Left lung (tissue), 10 donors: Measurements from ENCODE around the gene ANXA5. TPM values are rescaled to one million over a fixed set of nuclear protein-coding genes. Genes with fewer than 3 reads are reported as not detected.

Experiments used
- ATAC-seq: fragments of 200-7000 bp; cut with Tn5 transposase; one replicate; pipeline ENCODE4 v1.9.1; 2020; ENCODE audit warnings: moderate library complexity
- DNase-seq, 4 donors: peaks; one replicate each; pipeline ENCODE4 v3.0.0-alpha.2; 2013 to 2020
- H3K27ac ChIP-seq, 2 donors: fragments of 200-600 bp; sonication (generic) in 1 of 2; one replicate each; pipeline versions ENCODE4 v1.5.0 to v1.8.0; 2020 to 2021
- H3K27me3 ChIP-seq, 2 donors: fragments of 200-600 bp; sonication (generic) in 1 of 2; one replicate each; pipeline versions ENCODE4 v1.5.0 to v1.8.0; 2020 to 2021
- H3K36me3 ChIP-seq, 2 donors: fragments of 200-600 bp; sonication (generic) in 1 of 2; one replicate each; pipeline versions ENCODE4 v1.5.0 to v1.8.0; 2020 to 2021
- H3K4me1 ChIP-seq, 2 donors: fragments of 200-600 bp; one replicate each; pipeline ENCODE4 v1.8.0; 2021
- H3K4me3 ChIP-seq, 2 donors: fragments of 200-600 bp; sonication (generic) in 1 of 2; one replicate each; pipeline versions ENCODE4 v1.5.0 to v1.8.0; 2020 to 2021; ENCODE audit warnings: mild to moderate bottlenecking in 1 of 2
- H3K9me3 ChIP-seq, 2 donors: fragments of 200-600 bp; sonication (generic) in 1 of 2; one replicate each; pipeline versions ENCODE4 v1.5.0 to v1.8.0; 2020 to 2021
- intact Hi-C, 2 donors: fragments of 100-400 bp; cut with DNase I; formaldehyde crosslinking; loops; one replicate each; pipeline versions ENCODE4 v1.11.2 to v1.14.2; 2022
- polyA plus RNA-seq, 6 donors: library from polyadenylated mRNA; unstranded; fragments of 120-200 nt; gene quantifications; one replicate each; pipeline ENCODE4 v1.2.1, GENCODE V29; 2013; ENCODE audit not compliant: insufficient read length in 6 of 6
- total RNA-seq, 2 donors: library from RNA; stranded (reverse); fragmentation: NEBNext Ultra II Directional; extraction: Animal tissue kit (Norgen Biotek cat#: 25700); gene quantifications; one replicate each; pipeline ENCODE4 v1.2.1, GENCODE V29; 2021
- TF ChIP-seq, protein P1 (sequence below), 2 donors: fragments of 200-600 bp; sonication (generic) in 1 of 2; IDR thresholded peaks; one replicate each; pipeline versions ENCODE4 v1.5.0 to v1.8.0; 2021; ENCODE audit warnings: antibody characterized with exemption in 2 of 2
- donor health status: DM: no; HTN: yes; CAD: no.
- donor health status: DM: no; HTN: no; CAD: no.

ANXA5 gene
- total and polyA plus RNA-seq, 8 donors, result 565 to 725 (median 646) TPM

DNA sequence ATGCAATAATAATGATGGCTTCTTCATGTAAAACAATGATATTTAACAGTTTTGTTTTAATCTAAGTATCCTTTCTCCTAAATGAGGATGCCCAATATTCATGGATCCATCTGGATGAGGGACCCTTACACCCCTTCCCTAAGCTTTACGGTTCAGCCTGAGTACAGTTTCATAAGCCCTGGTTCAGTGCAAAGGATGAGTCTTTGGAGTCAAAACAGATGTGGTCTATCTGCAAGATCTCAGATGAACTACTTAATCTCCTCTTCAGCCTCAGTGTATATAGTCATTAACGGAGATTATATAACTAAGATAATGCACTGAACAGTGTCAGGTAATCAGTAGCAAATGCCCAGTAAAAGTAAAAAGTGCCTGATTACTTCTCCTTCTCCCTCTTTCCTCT is 22.1 kb downstream of the ANXA5 start:
- TF ChIP-seq, protein P1, sequence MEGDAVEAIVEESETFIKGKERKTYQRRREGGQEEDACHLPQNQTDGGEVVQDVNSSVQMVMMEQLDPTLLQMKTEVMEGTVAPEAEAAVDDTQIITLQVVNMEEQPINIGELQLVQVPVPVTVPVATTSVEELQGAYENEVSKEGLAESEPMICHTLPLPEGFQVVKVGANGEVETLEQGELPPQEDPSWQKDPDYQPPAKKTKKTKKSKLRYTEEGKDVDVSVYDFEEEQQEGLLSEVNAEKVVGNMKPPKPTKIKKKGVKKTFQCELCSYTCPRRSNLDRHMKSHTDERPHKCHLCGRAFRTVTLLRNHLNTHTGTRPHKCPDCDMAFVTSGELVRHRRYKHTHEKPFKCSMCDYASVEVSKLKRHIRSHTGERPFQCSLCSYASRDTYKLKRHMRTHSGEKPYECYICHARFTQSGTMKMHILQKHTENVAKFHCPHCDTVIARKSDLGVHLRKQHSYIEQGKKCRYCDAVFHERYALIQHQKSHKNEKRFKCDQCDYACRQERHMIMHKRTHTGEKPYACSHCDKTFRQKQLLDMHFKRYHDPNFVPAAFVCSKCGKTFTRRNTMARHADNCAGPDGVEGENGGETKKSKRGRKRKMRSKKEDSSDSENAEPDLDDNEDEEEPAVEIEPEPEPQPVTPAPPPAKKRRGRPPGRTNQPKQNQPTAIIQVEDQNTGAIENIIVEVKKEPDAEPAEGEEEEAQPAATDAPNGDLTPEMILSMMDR (IDR thresholded peaks at IDR 0.05), result no peak
- ATAC-seq (no peak), DNase-seq (no peak)
- peaks cover 0 to 97% of the 10 kb centered on the region in 2 donors for H3K36me3 ChIP-seq
- no peaks in the 10 kb centered on the region for H3K9me3 ChIP-seq
- intact Hi-C loops, result no loop called here
- no peaks in the 10 kb centered on the region for H3K27me3 ChIP-seq
- no peak overlapping the region for H3K4me3 ChIP-seq
- H3K4me1 ChIP-seq, result peaks cover 0 to 5% of the 10 kb centered on the region in 2 donors
- H3K27ac ChIP-seq, result no peak overlapping the region

DNA sequence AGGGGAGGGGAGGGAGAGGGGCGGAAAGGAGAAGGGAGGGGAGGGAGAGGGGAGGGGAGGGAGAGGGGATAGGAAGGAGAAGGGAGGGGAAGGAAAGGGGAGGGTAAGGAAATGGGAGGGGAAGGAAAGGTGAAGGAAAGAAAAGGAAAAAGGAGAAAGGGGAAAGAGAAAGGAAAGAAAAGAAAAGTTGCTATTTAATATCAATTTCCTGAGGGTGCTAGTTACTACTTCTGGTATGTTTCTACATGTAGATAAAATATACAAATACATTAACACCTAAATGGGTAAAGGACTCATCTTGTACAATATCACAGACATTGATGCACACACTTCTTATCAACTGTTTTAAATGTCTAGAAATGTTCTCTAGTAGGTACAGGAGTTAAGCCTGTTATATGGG is 22.6 kb downstream of the ANXA5 start:
- H3K27me3 ChIP-seq, result no peaks in the 10 kb centered on the region
- no peak overlapping the region for H3K27ac ChIP-seq
- ATAC-seq (no peak), DNase-seq (no peak)
- H3K4me3 ChIP-seq, result no peak overlapping the region
- peaks cover 0 to 5% of the 10 kb centered on the region in 2 donors for H3K4me1 ChIP-seq
- peaks cover 0 to 97% of the 10 kb centered on the region in 2 donors for H3K36me3 ChIP-seq
- TF ChIP-seq, protein P1 (IDR thresholded peaks at IDR 0.05), result no peak
- H3K9me3 ChIP-seq, result no peaks in the 10 kb centered on the region
- intact Hi-C loops, result no loop called here

DNA sequence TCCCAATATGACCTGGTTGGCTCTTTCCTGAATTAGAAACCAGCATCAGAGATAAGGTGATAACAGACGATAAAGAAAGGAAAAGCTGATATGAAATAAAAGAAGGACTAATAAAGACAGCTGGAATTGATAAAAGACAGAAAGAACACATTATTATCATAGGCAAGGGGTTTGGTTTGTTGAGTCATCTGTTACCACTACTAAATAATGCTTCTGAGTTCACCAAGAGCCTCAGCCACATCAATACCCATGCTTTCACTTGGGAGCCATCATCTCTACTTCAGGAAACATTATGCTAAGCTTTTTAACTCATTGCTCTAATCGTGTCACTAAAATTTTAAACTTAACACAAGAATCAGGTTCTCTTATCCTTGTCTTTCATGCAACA is 27.6 kb downstream of the ANXA5 start:
- Histone ChIP-seq H3K4me3 (no peak overlapping the region), H3K27me3 (no peaks in the 10 kb centered on the region), H3K4me1 (peaks cover 0 to 6% of the 10 kb centered on the region in 2 donors), H3K36me3 (peaks cover 0 to 89% of the 10 kb centered on the region in 2 donors), H3K27ac (peak overlapping the region in 1 of 2 donors; percentile 20), H3K9me3 (no peaks in the 10 kb centered on the region)
- TF ChIP-seq, protein P1 (IDR thresholded peaks at IDR 0.05), result no peak
- intact Hi-C loops, result no loop called here
- DNase-seq (no peak), ATAC-seq (no peak)

DNA sequence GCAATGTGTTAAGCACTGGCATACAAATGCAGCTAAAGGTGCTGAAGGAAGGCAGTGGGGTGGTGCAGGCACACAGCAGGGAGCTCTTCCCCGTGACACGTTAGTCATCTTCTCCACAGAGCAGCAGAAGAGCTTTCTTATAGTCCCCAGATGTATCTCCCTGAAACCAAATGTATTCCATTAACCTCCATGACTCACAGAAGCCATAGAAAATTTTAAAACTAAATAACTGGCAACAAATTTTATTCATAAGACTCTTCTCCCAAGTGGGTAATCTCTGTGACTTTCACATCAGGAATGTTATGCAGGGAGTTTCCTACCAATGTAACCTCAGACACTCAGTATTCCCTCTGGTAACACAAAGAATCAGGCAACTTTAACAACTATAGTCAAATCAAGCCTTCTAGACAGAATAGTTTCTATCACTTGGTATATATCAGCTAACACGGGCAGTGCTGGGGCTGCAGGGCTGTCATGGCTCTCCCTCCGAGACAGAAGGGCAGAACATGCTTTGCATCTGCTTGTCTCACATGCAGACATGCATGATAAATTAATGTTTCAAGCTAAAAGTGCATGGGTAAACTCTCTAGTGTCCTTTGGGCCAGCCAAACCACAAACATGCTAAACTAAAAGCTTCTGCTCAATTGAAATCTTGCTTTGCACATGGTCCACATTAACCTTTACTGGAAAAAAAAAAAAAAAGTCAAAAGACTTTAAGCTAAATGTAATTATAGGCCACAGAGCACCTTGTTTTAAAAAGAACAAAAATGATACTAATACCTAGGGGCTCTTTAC is 28.2 kb downstream of the ANXA5 start:
- Histone ChIP-seq H3K4me3 (no peak overlapping the region), H3K27me3 (no peaks in the 10 kb centered on the region), H3K4me1 (peaks cover 0 to 6% of the 10 kb centered on the region in 2 donors), H3K27ac (peak overlapping the region in 1 of 2 donors; percentile 20), H3K36me3 (peaks cover 0 to 91% of the 10 kb centered on the region in 2 donors), H3K9me3 (no peaks in the 10 kb centered on the region)
- DNase-seq, result no peak
- peak; percentile 73 for ATAC-seq
- intact Hi-C loops, result no loop called here
- TF ChIP-seq, protein P1 (IDR thresholded peaks at IDR 0.05), result no peak

DNA sequence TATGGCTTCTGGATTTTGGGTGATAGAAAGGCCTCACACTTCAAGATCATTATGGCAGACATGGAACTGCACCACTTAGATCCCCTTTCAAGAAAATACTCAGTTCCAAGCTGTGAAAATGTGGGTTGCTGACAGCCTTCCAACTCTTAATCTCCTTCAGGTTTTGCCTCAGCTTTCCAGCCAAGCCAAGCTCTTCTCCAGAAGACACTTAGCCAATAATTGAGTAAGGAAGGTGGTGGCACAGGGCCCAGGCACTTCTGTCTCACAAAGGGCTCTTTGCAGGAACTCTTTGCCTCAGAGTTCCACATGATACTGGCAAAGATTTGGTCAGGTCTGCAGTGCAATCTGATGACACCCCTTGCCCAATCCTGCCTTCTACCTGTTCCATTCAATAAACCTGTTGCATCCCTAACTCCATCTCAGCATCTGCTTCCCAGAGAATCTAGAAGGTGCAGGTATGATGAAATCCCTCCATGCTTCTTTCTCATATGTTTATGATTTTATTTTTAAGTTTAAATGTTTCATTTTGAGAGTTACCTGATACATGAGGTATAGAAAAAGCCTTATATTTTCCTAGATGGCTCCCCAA is 30.6 kb downstream of the ANXA5 start:
- ATAC-seq, result peak; percentile 69

More for the DNA sequence above, 30.6 kb downstream of the ANXA5 start:
- DNase-seq, result peak in 1 of 4 donors; percentile 62
- Histone ChIP-seq H3K27ac (no peak overlapping the region), H3K9me3 (no peaks in the 10 kb centered on the region), H3K4me1 (peaks cover 0 to 6% of the 10 kb centered on the region in 2 donors), H3K4me3 (no peak overlapping the region), H3K36me3 (peaks cover 0 to 75% of the 10 kb centered on the region in 2 donors), H3K27me3 (no peaks in the 10 kb centered on the region)
- intact Hi-C loops, result no loop called here
- TF ChIP-seq, protein P1 (IDR thresholded peaks at IDR 0.05), result no peak
